DND-41 (cell line): ENCODE results near the gene TMPRSS6.

Source experiments
- ATAC-seq: fragments of 200-7000 bp; cut with Tn5 transposase; 3 replicates; pipeline ENCODE4 v1.9.1; 2021; ENCODE audit warnings: low read depth; ENCODE audit not compliant: insufficient read depth
- DNase-seq: peaks from one replicate; pipeline ENCODE4 v3.0.0-alpha.2; 2020
- H2AFZ ChIP-seq: 2 replicates; pipeline ENCODE4 v1.6.0; 2012; ENCODE audit warnings: low read depth, low read length
- H3K27ac ChIP-seq: 2 replicates; pipeline ENCODE4 v1.5.1; 2012; ENCODE audit warnings: low read length, inconsistent platforms
- H3K27me3 ChIP-seq: fragments of 200-600 bp; sonication (generic); 2 replicates; pipeline ENCODE4 v1.6.0; 2012; ENCODE audit warnings: low read length, mild to moderate bottlenecking, inconsistent platforms; ENCODE audit not compliant: insufficient read depth, poor library complexity
- H3K36me3 ChIP-seq: 2 replicates; pipeline ENCODE4 v1.5.1; 2012; ENCODE audit warnings: low read length, inconsistent platforms; ENCODE audit not compliant: insufficient read depth
- H3K4me1 ChIP-seq: 2 replicates; pipeline ENCODE4 v1.5.1; 2012; ENCODE audit warnings: mild to moderate bottlenecking, low read length; ENCODE audit not compliant: insufficient read depth
- H3K4me2 ChIP-seq: 2 replicates; pipeline ENCODE4 v1.6.0; 2012; ENCODE audit warnings: mild to moderate bottlenecking, moderate library complexity, low read length, inconsistent platforms; ENCODE audit not compliant: insufficient read depth
- H3K4me3 ChIP-seq, 2 experiments: fragments of 200-600 bp in 1 of 2; shearing (Covaris generic) in 1 of 2; 2 replicates each; pipeline ENCODE4 v1.5.1; 2012 to 2016; ENCODE audit warnings: inconsistent platforms in 2 of 2, low read length in 2 of 2, mild to moderate bottlenecking in 2 of 2, low read depth in 1 of 2, moderate library complexity in 1 of 2
- H3K79me2 ChIP-seq: 2 replicates; pipeline ENCODE4 v1.6.0; 2012; ENCODE audit warnings: low read length, inconsistent platforms; ENCODE audit not compliant: insufficient read depth
- H3K9ac ChIP-seq: 2 replicates; pipeline ENCODE4 v1.6.0; 2012; ENCODE audit warnings: low read depth, mild to moderate bottlenecking, inconsistent platforms, low read length, moderate library complexity
- H3K9me3 ChIP-seq: 2 replicates; pipeline ENCODE4 v1.5.1; 2012; ENCODE audit warnings: low read length, moderate library complexity, mild to moderate bottlenecking, inconsistent platforms; ENCODE audit not compliant: insufficient read depth, severe bottlenecking
- H4K20me1 ChIP-seq: 2 replicates; pipeline ENCODE4 v1.6.0; 2012; ENCODE audit warnings: low read length; ENCODE audit not compliant: insufficient read depth
- EZH2 ChIP-seq: IDR thresholded peaks from 3 replicates; pipeline ENCODE4 v1.6.1; 2012; ENCODE audit warnings: borderline replicate concordance, low read depth, mild to moderate bottlenecking, moderate library complexity, low read length, inconsistent platforms; ENCODE audit not compliant: severe bottlenecking
- TF ChIP-seq, protein P1 (sequence below): IDR thresholded peaks from 2 replicates; pipeline ENCODE4 v1.5.1; 2012; ENCODE audit warnings: borderline replicate concordance, low read length, moderate library complexity, mild to moderate bottlenecking; ENCODE audit not compliant: poor library complexity, severe bottlenecking; ENCODE audit errors: extremely low read depth

Gene TMPRSS6

DNA sequence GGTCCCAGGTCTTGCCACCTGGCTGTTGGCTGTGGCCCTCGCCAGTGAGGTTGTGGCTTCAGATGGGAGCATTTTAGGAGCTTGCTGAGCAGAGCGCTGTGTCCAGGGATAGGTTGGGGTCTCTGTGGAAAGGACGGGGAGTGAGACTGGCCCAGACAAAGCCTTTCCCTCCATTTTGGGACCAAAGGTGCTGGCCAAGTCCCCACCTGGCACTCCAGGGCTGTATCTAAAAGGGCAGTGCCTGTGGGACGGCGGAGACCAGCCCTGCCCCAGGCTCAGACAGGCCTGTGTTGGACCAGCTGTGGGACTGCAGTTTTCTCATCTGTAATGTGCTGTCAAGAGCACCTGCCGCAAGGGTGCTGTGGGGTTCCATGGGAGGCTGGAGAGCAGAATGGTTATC, 62.9 kb downstream of the TMPRSS6 start:
- no peak overlapping the region for H3K4me2 ChIP-seq
- H3K9me3 ChIP-seq, result no peaks in the 10 kb centered on the region
- H4K20me1 ChIP-seq, result no peaks in the 10 kb centered on the region
- DNase-seq (no peak), ATAC-seq (no peak)
- H2AFZ ChIP-seq, result no peak overlapping the region
- H3K27ac ChIP-seq, result no peak overlapping the region
- H3K36me3 ChIP-seq, result no peaks in the 10 kb centered on the region
- TF ChIP-seq, protein P1, sequence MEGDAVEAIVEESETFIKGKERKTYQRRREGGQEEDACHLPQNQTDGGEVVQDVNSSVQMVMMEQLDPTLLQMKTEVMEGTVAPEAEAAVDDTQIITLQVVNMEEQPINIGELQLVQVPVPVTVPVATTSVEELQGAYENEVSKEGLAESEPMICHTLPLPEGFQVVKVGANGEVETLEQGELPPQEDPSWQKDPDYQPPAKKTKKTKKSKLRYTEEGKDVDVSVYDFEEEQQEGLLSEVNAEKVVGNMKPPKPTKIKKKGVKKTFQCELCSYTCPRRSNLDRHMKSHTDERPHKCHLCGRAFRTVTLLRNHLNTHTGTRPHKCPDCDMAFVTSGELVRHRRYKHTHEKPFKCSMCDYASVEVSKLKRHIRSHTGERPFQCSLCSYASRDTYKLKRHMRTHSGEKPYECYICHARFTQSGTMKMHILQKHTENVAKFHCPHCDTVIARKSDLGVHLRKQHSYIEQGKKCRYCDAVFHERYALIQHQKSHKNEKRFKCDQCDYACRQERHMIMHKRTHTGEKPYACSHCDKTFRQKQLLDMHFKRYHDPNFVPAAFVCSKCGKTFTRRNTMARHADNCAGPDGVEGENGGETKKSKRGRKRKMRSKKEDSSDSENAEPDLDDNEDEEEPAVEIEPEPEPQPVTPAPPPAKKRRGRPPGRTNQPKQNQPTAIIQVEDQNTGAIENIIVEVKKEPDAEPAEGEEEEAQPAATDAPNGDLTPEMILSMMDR, result no peak
- no peak for TF ChIP-seq EZH2
- peaks cover 7% of the 10 kb centered on the region for H3K4me1 ChIP-seq
- H3K27me3 ChIP-seq, result peaks cover 2% of the 10 kb centered on the region
- no peak overlapping the region for H3K9ac ChIP-seq
- H3K79me2 ChIP-seq, result no peaks in the 10 kb centered on the region
- no peak overlapping the region for H3K4me3 ChIP-seq

DNA sequence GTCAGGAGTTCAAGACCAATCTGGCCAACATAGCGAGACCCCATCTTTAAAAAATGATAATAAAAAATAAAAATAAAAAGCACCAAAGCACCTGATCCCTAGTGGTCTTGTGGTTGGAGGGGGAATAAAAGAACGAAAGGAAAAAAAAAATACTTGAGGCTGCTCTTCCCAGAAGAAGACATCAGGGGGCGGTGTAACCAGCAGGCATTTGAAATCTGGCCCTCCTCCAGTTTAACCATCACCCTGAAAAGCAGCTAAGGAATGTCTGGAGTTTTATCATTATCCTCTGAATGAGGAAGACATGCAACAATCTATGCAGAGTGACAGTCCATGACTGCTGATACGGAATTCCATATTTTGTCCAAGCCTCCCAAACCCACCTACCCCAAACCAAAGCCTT, 63.6 kb downstream of the TMPRSS6 start:
- H4K20me1 ChIP-seq, result no peaks in the 10 kb centered on the region
- TF ChIP-seq, protein P1, result peak; percentile 64
- no peak for TF ChIP-seq EZH2
- ATAC-seq, result no peak
- H3K27me3 ChIP-seq, result peaks cover 2% of the 10 kb centered on the region
- no peak overlapping the region for H3K27ac ChIP-seq
- no peak for DNase-seq
- H3K9me3 ChIP-seq, result no peaks in the 10 kb centered on the region
- no peak overlapping the region for H3K9ac ChIP-seq
- peaks cover 2% of the 10 kb centered on the region for H3K4me1 ChIP-seq
- H2AFZ ChIP-seq, result no peak overlapping the region
- H3K79me2 ChIP-seq, result no peaks in the 10 kb centered on the region
- H3K36me3 ChIP-seq, result no peaks in the 10 kb centered on the region
- no peak overlapping the region for H3K4me2 ChIP-seq
- H3K4me3 ChIP-seq, result no peak overlapping the region

DNA sequence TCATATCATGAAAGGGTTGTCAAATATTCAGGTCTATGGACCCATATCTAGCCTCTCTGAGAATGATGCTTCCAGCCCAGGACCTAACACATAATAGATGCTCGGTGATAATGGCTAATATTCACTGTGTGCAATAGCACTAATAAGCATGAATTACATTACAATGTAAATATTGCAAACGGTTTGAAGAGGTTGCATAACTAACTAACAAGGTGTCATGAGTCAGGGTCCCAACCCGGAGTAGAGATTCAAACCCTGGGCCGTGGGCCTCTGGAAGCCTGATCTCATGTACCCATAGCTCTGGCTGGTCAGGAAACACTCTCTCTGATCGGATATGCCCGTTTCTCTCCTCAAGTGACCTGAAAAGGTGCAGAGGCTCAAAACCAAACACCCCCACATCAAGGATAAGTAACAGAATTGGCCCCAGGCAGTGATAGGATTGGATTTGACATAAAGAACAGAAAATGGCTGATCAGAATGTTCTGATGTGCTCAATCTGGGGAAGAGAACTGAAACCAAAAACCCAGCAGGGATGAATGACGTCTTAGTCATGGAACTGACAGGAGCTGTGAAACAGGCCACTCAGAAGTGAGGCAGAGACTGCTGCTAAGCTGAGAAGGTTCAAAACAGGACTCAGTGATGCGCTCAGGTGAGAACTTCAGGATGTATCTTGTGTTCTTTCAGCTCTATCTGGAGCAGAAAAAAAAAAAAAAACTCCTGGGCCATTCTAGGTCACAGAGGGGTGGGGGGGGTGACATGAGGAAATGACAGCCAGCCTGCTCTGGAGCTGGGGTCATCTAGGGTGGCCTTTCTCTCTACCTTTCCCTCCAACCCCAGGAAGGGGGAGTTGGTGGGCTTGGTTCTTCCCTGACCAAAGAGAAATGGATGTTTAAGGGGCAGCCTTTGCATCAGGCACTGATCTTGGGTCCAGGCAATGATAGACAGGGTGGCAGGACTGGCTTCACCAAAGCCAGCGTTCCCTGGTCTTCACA, 64.6 kb downstream of the TMPRSS6 start:
- no peak for DNase-seq
- H3K79me2 ChIP-seq, result no peaks in the 10 kb centered on the region
- H3K4me2 ChIP-seq, result no peak overlapping the region
- ATAC-seq, result no peak
- H3K27ac ChIP-seq, result no peak overlapping the region
- H3K4me3 ChIP-seq, result no peak overlapping the region
- no peak for TF ChIP-seq EZH2
- TF ChIP-seq, protein P1, result no peak
- H3K9ac ChIP-seq, result no peak overlapping the region
- no peaks in the 10 kb centered on the region for H3K4me1 ChIP-seq
- no peaks in the 10 kb centered on the region for H4K20me1 ChIP-seq
- H3K36me3 ChIP-seq, result no peaks in the 10 kb centered on the region
- H2AFZ ChIP-seq, result no peak overlapping the region
- H3K9me3 ChIP-seq, result no peaks in the 10 kb centered on the region
- H3K27me3 ChIP-seq, result peaks cover 2% of the 10 kb centered on the region
